Measurements from ENCODE around the gene SCGB3A1.

The SCGB3A1 gene

DNA sequence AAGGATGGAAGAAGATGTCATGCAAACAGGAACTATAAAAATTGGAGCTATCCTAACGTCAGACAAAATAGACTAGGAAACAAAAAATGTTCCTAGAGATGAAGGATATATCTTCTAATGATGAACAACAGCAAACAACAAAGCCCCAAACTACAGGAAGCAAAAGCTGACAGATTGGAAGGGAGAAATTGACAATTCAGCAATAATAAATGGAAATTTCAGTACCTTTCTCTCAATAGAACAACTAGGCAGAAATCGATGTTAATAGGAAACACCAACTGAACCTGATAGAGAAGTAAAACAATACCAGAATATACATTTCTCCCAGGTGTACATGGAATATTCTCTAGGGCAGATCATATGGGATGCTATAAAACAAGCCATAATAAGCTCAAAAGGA lies 7.6 kb downstream of the SCGB3A1 start:
- no peak for DNase-seq

DNA sequence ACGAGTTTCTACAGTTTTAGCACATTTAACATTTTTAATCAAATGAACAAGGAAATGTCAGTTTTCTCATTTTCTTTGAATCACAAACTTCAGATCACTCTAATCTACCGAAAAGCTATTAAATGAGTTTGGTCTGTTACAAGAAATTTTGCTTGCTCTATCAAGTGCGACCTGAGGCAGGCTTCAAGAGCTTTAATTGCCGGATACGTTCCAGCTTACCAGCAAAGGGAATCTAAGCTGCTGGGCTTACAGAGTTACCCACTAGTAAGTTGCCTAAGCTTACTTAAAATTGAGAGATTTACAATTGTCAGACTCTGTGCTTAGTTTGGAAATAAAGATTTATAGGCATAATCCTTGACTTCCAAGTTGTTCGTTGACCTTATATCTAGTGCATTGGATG lies 10.6 kb downstream of the SCGB3A1 start:
- no peak for DNase-seq

DNA sequence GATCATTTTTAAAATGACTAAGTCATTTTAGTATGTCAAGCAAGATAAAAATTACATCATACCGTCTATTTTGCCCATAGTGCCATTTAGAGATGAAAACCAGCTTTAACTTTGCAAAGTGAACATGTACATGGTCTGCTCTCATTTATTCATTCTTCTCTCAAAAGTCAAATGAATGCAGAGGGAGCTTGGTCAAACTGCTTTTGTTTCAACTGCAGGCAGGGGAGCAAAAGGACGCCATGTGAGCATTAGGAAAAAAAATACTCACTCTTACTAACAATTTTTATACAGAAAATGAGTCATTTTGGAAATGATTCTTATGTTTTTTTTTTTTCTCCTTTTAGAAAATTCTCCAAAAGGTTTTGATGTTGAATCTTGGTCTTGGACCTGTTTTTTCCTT lies 15.7 kb downstream of the SCGB3A1 start:
- no peak for DNase-seq

GRCh38 chr5:180568914-180569313 lies 22.4 kb downstream of the SCGB3A1 start:
- no peak for DNase-seq

DNA sequence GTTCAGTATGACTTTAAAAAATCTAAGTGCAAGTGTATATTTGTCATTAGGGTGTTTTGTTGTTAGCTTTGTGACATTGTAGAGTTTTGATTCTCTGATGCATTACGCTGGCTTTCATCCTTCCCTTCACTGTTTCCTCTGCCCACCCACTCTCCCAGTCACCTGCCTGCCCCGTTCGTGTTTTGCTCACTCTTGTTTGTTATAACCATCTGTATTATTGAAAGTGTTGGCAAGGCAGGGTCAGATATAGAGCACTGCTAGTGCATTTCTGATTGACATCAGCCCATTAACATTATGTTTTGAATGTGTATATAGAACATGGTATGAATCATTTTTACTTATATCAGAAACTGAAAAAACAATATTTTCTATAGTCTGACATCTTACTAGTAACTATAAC lies 27.3 kb downstream of the SCGB3A1 start:
- DNase-seq, result no peak

DNA sequence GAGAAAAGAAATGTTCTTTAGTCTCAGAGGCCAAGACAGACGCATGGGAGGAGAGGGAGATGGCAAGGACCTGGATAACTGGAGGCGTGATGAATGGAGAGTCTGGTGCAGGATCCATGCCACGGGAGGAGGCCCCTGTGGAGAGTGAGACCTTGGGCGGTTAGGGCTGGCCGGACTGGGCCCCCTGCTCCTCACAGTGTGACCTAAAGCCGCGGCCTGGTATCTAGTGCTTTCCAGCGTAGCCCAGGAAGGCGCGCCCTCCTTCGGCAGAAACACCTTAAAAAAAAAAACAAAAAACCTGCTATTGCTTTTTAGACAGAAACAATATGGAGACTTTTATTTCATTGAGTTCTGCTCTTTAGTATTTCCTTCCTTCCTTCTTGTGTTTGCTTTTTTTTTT lies 33.1 kb downstream of the SCGB3A1 start:
- no peak for DNase-seq

DNA sequence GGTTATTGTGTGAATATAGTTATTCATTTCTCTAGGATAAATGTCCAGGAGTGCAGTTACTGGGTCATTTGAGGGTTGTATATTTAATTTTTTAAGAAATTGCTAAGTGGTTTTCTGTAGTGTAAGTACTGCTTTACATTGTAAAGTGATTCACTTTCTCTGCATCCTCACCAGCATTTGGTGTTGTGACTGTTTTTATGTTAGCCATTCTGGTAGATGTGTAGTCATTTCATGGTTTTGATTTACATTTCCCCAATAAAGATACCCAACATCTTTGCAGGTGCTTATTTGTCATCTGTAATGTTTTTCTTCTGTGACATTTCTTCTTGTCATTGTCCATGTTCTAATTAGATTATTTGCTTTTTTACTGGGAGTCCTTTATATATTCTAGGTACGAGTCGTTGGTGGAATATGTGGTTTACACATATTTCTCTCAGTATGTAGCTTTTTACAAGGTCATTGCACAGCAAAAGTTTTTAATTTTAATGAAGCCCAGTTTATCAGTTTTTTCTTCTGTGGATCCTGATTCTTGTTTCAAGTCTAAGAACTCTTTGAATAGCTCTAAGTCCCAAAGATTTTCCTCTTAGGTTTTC lies 34.0 kb downstream of the SCGB3A1 start:
- no peak for DNase-seq

DNA sequence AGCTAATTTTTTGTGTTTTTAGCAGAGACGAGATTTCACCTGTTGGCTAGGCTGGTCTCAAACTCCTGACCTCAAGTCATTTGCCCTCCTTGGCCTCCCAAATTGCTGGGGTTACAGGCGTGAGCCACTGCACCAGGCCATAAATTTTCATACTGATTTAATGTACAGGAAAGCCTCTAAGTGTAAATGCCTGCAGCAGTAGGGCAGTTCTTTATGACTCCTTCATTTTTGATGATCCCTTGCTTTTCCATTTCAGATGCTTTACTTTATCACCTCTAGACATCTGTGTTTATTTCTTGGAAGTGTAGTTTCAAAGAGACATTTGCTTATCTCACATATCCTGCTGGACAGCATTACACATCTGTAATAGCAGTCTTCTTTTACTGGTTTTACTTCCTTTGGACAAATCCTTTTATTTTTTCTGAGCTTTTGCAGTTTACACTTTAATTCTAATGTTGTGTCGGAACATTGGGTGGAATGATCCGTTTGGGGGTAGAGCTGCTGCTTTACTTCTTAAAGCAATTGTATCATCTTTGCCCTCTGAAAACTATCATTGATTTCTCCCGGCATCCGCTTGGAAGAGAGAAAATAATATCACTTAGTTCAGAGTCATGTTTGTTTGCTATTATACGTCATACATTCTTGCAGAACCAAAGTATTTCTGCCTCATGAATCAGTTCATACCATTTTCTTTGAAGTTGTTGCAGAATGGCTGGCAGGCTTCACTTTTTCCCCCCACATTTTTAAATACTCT lies 36.0 kb downstream of the SCGB3A1 start:
- no peak for DNase-seq

DNA sequence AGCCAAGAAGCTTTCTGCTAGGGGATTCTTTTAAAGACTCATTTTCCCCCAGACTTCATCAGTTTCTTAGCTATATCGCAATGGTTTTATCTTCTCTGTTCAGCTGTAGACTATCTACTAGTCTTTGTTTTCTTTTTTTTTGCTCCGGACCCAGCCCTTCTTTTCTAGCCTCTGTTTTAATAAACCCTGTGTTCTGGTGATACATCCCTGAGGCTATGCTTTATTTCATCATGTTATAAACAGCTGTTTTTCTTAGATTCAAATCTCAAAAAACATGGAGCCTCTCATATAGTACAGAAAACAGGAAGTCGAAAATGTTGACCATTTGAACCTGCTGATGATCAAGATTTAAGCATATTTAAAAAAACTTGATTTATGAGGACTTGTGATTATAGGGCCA lies 37.8 kb downstream of the SCGB3A1 start:
- DNase-seq, result no peak

- no peak for DNase-seq
These were observed 42.7 kb downstream of the SCGB3A1 start for GRCh38 chr5:180548563-180548962.

- DNase-seq, result no peak
These were observed 46.1 kb downstream of the SCGB3A1 start for GRCh38 chr5:180545248-180545647.

- DNase-seq, result no peak
These were observed 49.6 kb downstream of the SCGB3A1 start for GRCh38 chr5:180541710-180542109.
